T follicular helper cell (primary cell): ENCODE measurements around the gene NANOS2.

Experiments
- DNase-seq: peaks from one replicate; pipeline ENCODE4 v3.0.0-alpha.2; 2020; ENCODE audit warnings: low read depth
- total RNA-seq, 2 experiments: gene quantifications; one replicate each; lab custom pipeline; 2026; lab: John Stamatoyannopoulos, UW

NANOS2 gene
- total RNA-seq, result 0 reads per million in 2 experiments

GRCh38 chr19:45913874-45914830 lies at the start of gene NANOS2:
Gene NANOS2, minus strand, starts transcription at chr19:45914778. Its CDS starts 85 bp downstream, at chr19:45914693.
- no peak for DNase-seq

DNA sequence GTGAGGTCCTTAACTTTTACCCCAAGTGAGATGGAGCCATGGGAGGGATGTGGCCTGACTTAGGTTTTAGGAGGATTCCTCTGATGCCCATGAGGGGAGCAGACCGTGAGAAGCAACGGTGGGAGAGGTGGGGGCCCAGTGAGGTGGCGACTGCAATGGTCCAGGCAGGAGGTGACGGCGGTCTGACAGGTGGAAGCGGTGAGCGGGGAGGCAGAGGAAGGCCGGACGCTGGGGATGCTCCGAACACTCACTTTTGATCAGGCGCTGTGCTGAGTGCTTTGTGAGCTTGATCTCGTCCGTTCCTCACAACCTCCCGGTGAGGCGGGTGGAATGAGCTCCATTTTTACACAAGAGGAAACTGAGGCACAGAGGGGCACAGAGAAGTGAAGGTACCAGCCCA lies 47.4 kb upstream of the NANOS2 start:
- no peak for DNase-seq

GRCh38 chr19:45960595-45961235 lies 46.1 kb upstream of the NANOS2 start:
- DNase-seq, result no peak

DNA sequence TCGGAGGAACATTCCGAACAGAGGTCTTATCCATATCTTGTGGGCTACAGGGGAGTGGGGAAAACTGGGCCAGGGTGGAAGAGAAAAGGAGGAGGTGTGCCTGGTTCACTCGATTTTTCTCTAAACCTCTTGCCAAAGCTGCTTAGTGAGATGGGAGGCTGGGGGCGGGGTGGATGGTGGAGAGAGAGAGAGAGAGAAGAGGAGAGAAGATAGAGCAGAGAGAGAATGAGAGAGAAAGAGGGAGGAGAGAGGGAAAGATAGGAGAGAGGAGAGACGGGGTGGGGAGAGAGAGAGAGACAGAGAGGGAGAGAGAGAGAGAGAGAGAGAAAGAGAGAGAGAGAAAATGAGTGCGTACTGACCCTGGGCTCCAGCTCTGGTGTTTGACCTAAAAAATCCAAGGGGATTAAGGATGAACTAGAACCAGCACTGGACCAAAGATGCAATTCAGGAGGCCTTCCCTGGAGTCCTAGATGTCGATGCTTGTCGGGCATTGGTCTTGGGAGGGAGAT lies 45.0 kb upstream of the NANOS2 start:
- no peak for DNase-seq

DNA sequence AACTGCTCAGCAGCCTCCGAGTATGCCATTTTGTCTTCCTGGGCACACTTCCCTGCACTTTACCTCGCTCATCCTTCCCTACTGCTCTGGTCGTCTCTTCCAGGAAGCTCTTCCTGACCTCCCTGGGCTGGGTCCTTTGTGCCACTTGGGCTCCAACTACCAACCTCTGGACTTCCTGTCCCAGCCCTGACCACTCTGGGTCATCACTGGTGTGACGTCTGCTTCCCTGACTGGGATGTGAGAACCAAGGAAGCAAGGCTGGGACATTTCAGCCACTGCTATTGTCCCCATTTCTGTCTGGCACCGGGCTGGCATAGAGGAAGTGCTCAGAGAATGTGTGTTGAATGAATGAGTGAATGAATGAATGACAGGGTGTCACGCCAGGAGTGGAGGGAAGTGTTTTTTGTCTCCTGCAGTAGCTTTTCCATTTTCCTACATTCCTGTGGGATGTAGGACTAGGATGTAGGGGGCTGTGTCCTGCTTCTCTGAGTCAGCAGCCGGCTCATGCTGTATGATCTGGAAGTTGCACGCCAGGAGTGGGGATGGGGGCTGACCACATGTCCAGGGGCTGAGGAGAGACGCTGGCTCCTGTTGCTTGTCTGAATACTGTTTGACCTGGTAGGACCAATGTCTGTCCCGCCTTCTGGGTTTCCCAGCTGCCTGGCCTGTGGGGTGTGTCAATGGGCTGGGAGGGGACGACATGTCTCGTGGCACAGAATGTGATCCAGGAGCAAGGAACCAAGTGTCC lies 44.4 kb upstream of the NANOS2 start:
- no peak for DNase-seq

DNA sequence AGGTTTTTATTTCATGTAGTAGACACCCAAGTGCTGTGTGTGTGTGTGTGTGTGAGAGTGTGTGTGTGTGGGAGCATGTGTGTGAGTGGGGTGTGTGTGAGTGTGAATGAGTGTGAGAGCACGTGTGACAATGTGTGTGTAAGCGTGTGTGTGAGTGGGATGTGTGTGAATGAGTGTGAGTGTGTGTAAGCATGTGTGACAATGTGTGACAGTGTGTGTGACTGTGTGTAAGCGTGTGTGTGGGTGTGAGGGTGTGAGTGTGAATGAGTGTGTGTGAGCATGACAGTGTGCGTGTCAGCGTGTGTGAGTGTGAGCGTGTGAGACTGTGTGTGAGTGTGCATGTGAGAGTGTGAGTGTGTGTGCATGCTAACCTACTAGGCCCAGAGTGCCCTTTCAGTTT lies 43.7 kb upstream of the NANOS2 start:
- no peak for DNase-seq

GRCh38 chr19:45955905-45956608 lies 41.5 kb upstream of the NANOS2 start:
- DNase-seq, result no peak

- no peak for DNase-seq
These were observed 39.6 kb upstream of the NANOS2 start for GRCh38 chr19:45954156-45954555.

DNA sequence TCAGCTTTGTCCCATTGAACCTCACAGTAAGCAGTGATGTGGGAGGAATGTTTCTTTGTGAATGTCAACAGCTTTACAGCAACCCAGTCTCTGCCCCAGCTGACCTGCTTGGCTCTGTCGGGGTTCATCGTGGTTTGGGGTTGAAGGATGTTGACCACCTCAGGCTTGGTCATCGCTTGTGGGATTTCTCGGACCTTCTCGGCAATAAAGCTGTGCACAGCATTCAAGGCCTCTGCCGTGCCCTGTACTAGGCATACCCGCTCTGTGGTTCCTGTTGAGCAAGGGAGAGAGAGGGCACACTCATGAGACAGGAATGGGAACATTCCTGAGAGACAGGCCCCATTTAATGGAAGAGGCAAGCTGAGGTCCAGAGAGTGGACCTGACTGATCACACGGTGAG lies 39.1 kb upstream of the NANOS2 start:
- no peak for DNase-seq

- peak; percentile 13 for DNase-seq
These were observed 38.3 kb upstream of the NANOS2 start for GRCh38 chr19:45952686-45953505.

DNA sequence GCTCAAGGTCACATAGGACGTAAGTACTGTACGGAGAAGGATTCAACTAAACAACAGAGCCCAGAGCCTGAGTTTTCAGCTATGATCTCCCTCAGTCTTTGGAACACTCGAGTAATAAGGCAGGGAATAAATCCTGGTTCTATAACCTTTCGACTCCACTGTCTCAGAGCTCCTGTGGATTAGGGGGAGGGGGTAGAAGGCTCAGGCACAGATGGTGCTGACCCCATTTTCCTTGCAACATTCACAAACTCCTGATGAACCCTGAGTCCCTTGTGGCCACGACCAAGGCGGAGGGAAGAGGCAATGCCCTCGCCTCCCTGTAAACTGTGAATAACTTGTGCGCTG lies 37.7 kb upstream of the NANOS2 start:
- DNase-seq, result no peak

- no peak for DNase-seq
These were observed 33.3 kb upstream of the NANOS2 start for GRCh38 chr19:45947926-45948325.

DNA sequence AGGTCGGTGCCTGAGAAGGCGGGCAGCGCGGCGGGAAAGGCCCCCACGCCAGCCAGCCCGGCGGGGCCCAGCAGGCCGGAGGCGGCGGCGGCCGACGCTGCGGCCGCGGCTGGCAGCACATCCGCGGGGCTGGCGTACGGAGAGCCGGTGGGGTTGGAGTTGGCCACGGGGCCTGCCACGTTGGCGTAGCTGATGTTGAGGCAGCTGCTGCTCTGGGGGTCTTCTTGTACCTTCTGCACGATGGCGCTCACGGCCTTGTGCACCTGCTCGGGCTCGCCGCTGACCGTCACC lies 25.9 kb upstream of the NANOS2 start:
- DNase-seq, result no peak

- no peak for DNase-seq
These were observed 25.4 kb upstream of the NANOS2 start for GRCh38 chr19:45939792-45940514.

DNA sequence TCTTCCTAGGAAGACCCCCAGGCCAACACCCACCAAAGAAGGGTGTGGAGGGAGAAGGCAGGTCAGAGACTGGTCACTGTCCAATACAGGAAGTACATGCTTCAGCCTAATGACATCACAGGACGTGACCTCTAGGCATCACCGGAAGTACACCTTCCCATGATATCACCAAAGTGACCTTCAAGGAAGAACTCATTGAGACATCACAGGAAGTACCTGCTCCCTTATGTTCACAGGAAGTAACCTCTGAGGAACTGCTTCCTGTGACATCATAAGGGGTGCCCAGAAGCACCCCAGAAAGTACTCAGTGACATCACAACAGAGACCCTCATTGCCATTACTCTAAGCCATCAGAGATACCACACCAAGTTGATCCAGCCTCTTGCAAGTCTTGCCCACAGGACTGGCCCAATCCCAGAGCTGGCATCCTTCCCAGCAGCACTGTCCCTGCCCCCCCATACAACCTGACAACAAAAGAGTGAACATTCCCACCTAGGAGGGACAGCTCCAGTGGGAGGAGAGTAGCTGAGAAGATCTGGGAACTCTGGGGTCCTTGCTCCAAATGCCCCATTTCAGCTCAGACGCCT lies 24.2 kb upstream of the NANOS2 start:
- no peak for DNase-seq

GRCh38 chr19:45935267-45935666 lies 20.7 kb upstream of the NANOS2 start:
- DNase-seq, result no peak

DNA sequence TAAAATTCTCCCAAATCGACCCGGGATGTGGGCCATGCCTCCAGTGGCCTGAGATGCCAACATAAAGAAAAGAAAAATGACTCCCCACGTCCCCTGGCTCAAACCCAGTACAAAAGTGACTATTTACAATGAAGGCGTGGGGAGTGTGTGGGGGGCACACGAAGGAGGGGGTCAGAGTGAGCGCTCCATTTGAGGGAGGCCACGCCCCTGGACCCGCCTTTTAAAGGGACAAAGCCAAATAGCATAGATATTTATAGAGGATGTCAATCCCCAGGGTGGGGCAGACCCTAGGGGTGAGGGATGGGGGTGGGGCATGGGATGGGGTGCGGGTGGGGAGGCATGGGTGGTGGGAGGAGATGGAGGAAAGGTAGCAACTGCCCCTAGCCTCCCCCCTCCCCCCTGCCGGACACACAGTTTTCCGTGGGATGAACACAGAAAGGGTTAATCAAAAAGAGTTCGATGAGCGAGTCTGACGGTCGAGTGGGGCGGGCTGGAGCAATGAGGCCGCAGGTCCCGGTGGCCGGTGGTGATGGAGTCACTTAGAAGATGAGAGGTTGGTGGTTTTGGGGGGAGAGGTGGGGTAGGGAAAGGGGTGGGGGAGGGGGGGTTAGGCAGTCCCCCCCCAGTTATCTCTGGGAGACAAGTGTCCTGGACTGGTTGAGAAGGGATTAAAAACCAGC lies 20.1 kb upstream of the NANOS2 start:
- DNase-seq, result no peak

DNA sequence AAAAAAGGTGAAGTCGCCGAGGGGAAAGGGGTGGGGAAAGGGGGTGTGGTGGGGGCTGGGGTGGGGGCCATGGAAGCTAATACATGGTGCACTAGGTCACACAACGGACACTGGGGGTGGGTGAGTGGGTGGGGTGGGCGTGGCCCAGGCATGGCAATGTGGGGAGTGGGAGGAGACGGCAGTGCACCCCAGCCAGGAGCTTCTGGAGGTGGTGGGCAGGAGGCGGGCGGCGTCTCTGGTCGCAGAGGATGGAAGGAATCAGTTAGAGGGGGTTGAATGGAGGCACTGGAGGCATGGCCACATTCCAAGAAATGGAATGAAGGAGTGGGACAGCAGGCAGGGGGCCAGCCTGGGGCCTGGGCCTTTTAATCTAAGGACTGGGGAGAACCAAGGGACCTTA lies 19.2 kb upstream of the NANOS2 start:
- no peak for DNase-seq

- DNase-seq, result no peak
These were observed 16.5 kb upstream of the NANOS2 start for GRCh38 chr19:45931055-45931454.
